ENCODE data around the gene DHX16.

DNA sequence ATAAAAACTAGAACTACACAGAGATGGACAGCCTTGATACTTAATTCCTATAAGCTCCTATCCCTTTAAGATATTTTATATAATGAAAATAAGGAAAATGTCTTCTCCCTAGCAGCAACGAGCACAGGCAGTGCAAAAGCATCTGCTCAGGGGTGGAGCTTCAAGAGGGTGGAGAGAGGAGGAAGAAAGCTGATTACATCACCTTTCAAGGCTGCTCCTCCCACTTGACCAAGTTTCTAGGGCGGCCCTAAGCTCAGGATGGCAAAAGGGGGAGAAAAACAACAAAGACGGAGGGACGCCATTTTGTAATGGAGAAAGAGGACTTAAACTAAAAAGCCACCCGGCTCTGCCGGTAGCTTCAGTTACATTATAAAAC is 58.0 kb downstream of the DHX16 start:
- TF ChIP-seq CTCF (IDR thresholded peaks at IDR 0.05): no peak
- peak in 2 of 4 donors; percentile 83 to 89 for TF ChIP-seq POLR2A (IDR thresholded peaks at IDR 0.05)
